GM18870 (cell line): ENCODE data around the gene PRDX2.

ENCODE experiments used
- ATAC-seq: cut with Tn5 transposase; IDR thresholded peaks from one replicate; pipeline ENCODE4 v1.9.1; 2021; ENCODE audit warnings: moderate library complexity; ENCODE audit not compliant: unreplicated experiment

The PRDX2 gene

GRCh38 chr19:12754465-12755196, 47.0 kb downstream of the PRDX2 start:
- no peak for ATAC-seq

GRCh38 chr19:12752056-12752781, 49.4 kb downstream of the PRDX2 start:
- no peak for ATAC-seq

DNA sequence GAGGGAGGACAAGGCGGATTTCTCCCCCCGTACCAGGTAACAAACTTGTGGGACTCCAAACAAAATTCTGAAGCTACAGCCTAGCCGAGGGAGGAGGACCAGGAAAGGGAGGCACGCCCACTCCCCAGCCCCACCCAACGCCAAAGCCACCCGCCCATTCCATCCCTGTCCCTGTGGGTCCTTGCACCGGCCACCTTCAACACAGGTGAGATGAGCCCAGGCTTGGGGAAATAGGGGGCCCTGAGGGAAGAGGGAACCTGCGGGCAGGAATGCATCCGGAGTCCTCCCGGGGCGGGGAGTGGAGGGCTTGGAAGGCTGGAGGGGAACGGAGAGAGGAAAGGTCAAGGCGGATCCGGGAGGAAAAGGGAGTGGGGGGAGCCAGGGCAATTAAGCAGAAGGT, 50.0 kb downstream of the PRDX2 start, which contains the start of gene BEST2:
BEST2 (plus strand) TSS at position 157 of the 400 bp plus-strand sequence. CDS start 802 bp downstream, outside the sequence.
- no peak for ATAC-seq

GRCh38 chr19:12750851-12751250, 50.7 kb downstream of the PRDX2 start:
- ATAC-seq = no peak

DNA sequence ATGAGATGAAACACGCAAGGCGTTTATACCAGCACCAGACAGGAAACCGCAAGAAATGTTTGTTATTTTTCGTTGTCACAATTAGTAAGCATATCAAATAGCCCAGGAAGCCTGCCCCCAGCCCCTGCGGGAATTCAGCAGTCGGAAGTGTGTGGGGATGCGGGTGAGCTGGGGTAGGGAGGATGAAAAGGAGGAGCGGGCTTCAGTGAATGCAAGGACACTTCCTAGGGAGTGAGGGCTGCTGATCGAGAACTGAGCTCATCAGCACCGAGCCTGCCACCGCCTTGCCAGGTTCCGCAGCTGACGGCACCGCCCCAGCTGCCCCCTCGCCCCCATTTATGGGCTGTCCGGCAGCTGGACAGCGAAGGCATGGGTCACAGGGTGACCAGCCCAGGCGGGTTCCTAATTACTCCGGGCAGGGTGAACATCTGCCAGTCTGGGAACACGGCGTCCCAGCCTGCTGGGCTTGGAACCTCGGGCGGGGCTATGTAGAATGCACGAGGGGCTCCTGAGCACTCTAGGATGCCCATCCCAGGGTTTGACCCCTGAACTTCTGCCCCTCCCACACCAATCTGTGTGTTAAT, 51.6 kb downstream of the PRDX2 start:
- ATAC-seq = no peak

DNA sequence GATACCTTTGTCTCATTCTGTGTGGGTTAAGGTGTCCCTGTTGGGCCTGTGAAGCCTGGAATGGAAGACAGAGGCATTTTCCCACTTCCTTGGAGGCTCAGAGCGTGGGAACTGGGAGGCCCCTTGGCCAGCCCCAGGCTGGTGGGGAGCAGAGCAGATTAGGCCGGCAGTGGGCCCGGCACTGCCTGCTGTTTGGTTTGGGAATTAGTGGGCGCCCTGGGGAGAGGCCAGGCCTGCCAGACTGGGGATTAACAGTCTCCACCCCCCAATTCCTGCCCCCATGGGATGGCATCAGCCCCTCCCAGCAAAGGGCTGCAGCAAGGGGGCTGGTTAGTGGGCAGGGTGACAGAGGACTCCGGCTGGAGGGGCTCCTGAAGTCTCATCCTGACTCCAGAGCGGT, 53.1 kb downstream of the PRDX2 start:
- no peak for ATAC-seq
